HG03280 (cell line): ENCODE data around the gene ZEB1.
"Not testable (repeated sequence)": the region's sequence is repeated elsewhere in the genome, so short reads cannot be mapped to it uniquely, and the experiment has no call there.

Source experiments
- ATAC-seq: cut with Tn5 transposase; IDR thresholded peaks from one replicate; pipeline ENCODE4 v1.9.1; 2021; ENCODE audit warnings: mild to moderate bottlenecking, moderate library complexity; ENCODE audit not compliant: unreplicated experiment

The ZEB1 gene

GRCh38 chr10:31484431-31485135 is 165.6 kb downstream of the ZEB1 start:
- ATAC-seq: no peak

- peak; percentile 63 for ATAC-seq
Observed at GRCh38 chr10:31490858-31491504, 172.0 kb downstream of the ZEB1 start.

GRCh38 chr10:31507427-31507826 is 188.4 kb downstream of the ZEB1 start:
- ATAC-seq: no peak

- no peak for ATAC-seq
Observed at GRCh38 chr10:31508234-31508633, 189.2 kb downstream of the ZEB1 start.

GRCh38 chr10:31508882-31509281 is 189.9 kb downstream of the ZEB1 start:
- ATAC-seq: no peak

GRCh38 chr10:31509989-31510388 is 191.0 kb downstream of the ZEB1 start:
- ATAC-seq: no peak

GRCh38 chr10:31515116-31515515 is 196.1 kb downstream of the ZEB1 start:
- no peak for ATAC-seq

- ATAC-seq: no peak
Observed at GRCh38 chr10:31515819-31516402, 196.9 kb downstream of the ZEB1 start.

GRCh38 chr10:31520986-31521831 is 202.2 kb downstream of the ZEB1 start:
- no peak for ATAC-seq

- ATAC-seq: no peak
Observed at GRCh38 chr10:31522820-31523219, 203.8 kb downstream of the ZEB1 start.

- ATAC-seq: no peak
Observed at GRCh38 chr10:31524460-31524859, 205.4 kb downstream of the ZEB1 start.

- ATAC-seq: no peak
Observed at GRCh38 chr10:31526178-31526577, 207.2 kb downstream of the ZEB1 start.

GRCh38 chr10:31526681-31527080 is 207.7 kb downstream of the ZEB1 start:
- no peak for ATAC-seq

- no peak for ATAC-seq
Observed at GRCh38 chr10:31528831-31529230, 209.8 kb downstream of the ZEB1 start.

GRCh38 chr10:31536302-31536701 is 217.3 kb downstream of the ZEB1 start:
- ATAC-seq: no peak

- no peak for ATAC-seq
Observed at GRCh38 chr10:31549896-31550295, 230.9 kb downstream of the ZEB1 start.

- ATAC-seq: no peak
Observed at GRCh38 chr10:31554556-31554955, 235.5 kb downstream of the ZEB1 start.

GRCh38 chr10:31557854-31558253 is 238.8 kb downstream of the ZEB1 start:
- ATAC-seq: no peak

GRCh38 chr10:31568252-31568861 is 249.3 kb downstream of the ZEB1 start:
- not testable (repeated sequence) for ATAC-seq

- no peak for ATAC-seq
Observed at GRCh38 chr10:31574577-31574976, 255.6 kb downstream of the ZEB1 start.
